IMR-90 (cell line): ENCODE results near the gene EXT2. TPM values are rescaled to one million over a fixed set of nuclear protein-coding genes. Genes with fewer than 3 reads are reported as not detected.

ENCODE experiments used
- ATAC-seq: fragments of 200-7000 bp; cut with Tn5 transposase; 2 replicates; pipeline ENCODE4 v1.9.1; 2020; ENCODE audit warnings: low read depth, mild to moderate bottlenecking, moderate library complexity
- BruUV-seq: library from RNA; stranded (reverse); fragments of 400-500 nt; replicated peaks from 2 replicates; lab custom pipeline; 2021; lab: Mats Ljungman, UMichigan
- CTCF ChIA-PET: fragments of 300-600 bp; formaldehyde crosslinking; extraction: SDS; loops from one replicate; lab custom pipeline; 2021; ENCODE audit warnings: antibody characterized with exemption; lab: Yijun Ruan, JAX
- POLR2A ChIA-PET: fragments of 300-600 bp; sonication (Branson Sonifier 250); formaldehyde crosslinking; loops from one replicate; lab custom pipeline; 2022; ENCODE audit warnings: antibody characterized with exemption; ENCODE audit not compliant: unreplicated experiment; lab: Charles Lee
- DNase-seq: peaks from one replicate; pipeline ENCODE4 v3.0.0; 2013
- H2AFZ ChIP-seq: replicated peaks from 2 replicates; pipeline ENCODE3; 2013; ENCODE audit warnings: low read length, mild to moderate bottlenecking; ENCODE audit not compliant: poor library complexity
- H2AK5ac ChIP-seq: 2 replicates; pipeline ENCODE4 v1.6.1; 2013; ENCODE audit warnings: low read depth, low read length, inconsistent platforms
- H2AK9ac ChIP-seq: replicated peaks from 2 replicates; pipeline ENCODE3; 2013; ENCODE audit warnings: mild to moderate bottlenecking, low read depth, low read length, moderate library complexity; ENCODE audit not compliant: poor library complexity
- H2BK120ac ChIP-seq: 2 replicates; pipeline ENCODE4 v1.6.1; 2013; ENCODE audit warnings: low read depth, low read length, inconsistent platforms
- H2BK15ac ChIP-seq: 3 replicates; pipeline ENCODE4 v1.6.1; 2013; ENCODE audit warnings: low read depth, low read length, inconsistent platforms
- H2BK20ac ChIP-seq: 2 replicates; pipeline ENCODE4 v1.6.1; 2013; ENCODE audit warnings: low read depth, mild to moderate bottlenecking, inconsistent platforms, low read length, moderate library complexity
- H2BK5ac ChIP-seq: 2 replicates; pipeline ENCODE4 v1.6.1; 2013; ENCODE audit warnings: mild to moderate bottlenecking, low read depth, low read length, inconsistent platforms; ENCODE audit not compliant: poor library complexity, severe bottlenecking
- H3K14ac ChIP-seq: replicated peaks from 2 replicates; pipeline ENCODE4 v1.6.1; 2013; ENCODE audit warnings: low read depth, low read length, inconsistent platforms
- H3K18ac ChIP-seq: 2 replicates; pipeline ENCODE4 v1.6.1; 2013; ENCODE audit warnings: low read depth, low read length, control low read depth
- H3K23ac ChIP-seq: 2 replicates; pipeline ENCODE4 v1.6.1; 2013; ENCODE audit warnings: low read depth, low read length, inconsistent platforms
- H3K27ac ChIP-seq: 2 replicates; pipeline ENCODE4 v1.5.1; 2013; ENCODE audit warnings: mild to moderate bottlenecking, control low read depth, low read length; ENCODE audit not compliant: insufficient read depth
- H3K27me3 ChIP-seq: 2 replicates; pipeline ENCODE4 v1.6.1; 2013; ENCODE audit warnings: low read length; ENCODE audit not compliant: control insufficient read depth, insufficient read depth
- H3K36me3 ChIP-seq: 2 replicates; pipeline ENCODE4 v1.6.1; 2013; ENCODE audit warnings: low read length, mixed read lengths; ENCODE audit not compliant: control insufficient read depth, insufficient read depth
- H3K4ac ChIP-seq: 2 replicates; pipeline ENCODE4 v1.6.1; 2013; ENCODE audit warnings: low read depth, low read length, inconsistent platforms
- H3K4me1 ChIP-seq: 2 replicates; pipeline ENCODE4 v1.6.1; 2013; ENCODE audit warnings: low read length, mixed read lengths; ENCODE audit not compliant: control insufficient read depth, insufficient read depth
- H3K4me2 ChIP-seq: 2 replicates; pipeline ENCODE4 v1.6.1; 2013; ENCODE audit warnings: low read depth, mild to moderate bottlenecking, control low read depth, low read length, moderate library complexity
- H3K4me3 ChIP-seq: 2 replicates; pipeline ENCODE4 v1.5.1; 2013; ENCODE audit warnings: low read depth, mild to moderate bottlenecking, control low read depth, low read length, moderate library complexity; ENCODE audit not compliant: insufficient read depth
- H3K56ac ChIP-seq: 2 replicates; pipeline ENCODE4 v1.6.1; 2013; ENCODE audit warnings: low read length, inconsistent platforms; ENCODE audit not compliant: insufficient read depth; ENCODE audit errors: extremely low read depth
- H3K79me1 ChIP-seq, 2 experiments: 2 replicates each; pipeline ENCODE4 v1.6.1; 2013; ENCODE audit warnings: low read length in 2 of 2, inconsistent platforms in 1 of 2, low read depth in 1 of 2
- H3K9ac ChIP-seq: 2 replicates; pipeline ENCODE4 v1.6.1; 2013; ENCODE audit warnings: low read depth, low read length, control low read depth
- H3K9me1 ChIP-seq: 2 replicates; pipeline ENCODE4 v1.6.1; 2013; ENCODE audit warnings: low read length, inconsistent platforms; ENCODE audit not compliant: insufficient read depth
- H3K9me3 ChIP-seq: 2 replicates; pipeline ENCODE4 v1.6.1; 2013; ENCODE audit warnings: low read length; ENCODE audit not compliant: control insufficient read depth, insufficient read depth
- H4K20me1 ChIP-seq: 2 replicates; pipeline ENCODE4 v1.6.1; 2013; ENCODE audit warnings: low read length, inconsistent platforms; ENCODE audit not compliant: insufficient read depth
- H4K5ac ChIP-seq: 2 replicates; pipeline ENCODE4 v1.6.1; 2013; ENCODE audit warnings: mild to moderate bottlenecking, low read depth, low read length, control low read depth
- H4K8ac ChIP-seq, 2 experiments: 2 replicates each; pipeline ENCODE4 v1.6.1; 2013; ENCODE audit warnings: low read depth in 2 of 2, low read length in 2 of 2, control low read depth in 1 of 2, inconsistent platforms in 1 of 2
- H4K91ac ChIP-seq: 2 replicates; pipeline ENCODE4 v1.6.1; 2013; ENCODE audit warnings: low read depth, low read length, inconsistent platforms; ENCODE audit not compliant: insufficient read depth
- CEBPB ChIP-seq: IDR thresholded peaks from 2 replicates; pipeline ENCODE4 v1.6.1; 2012; ENCODE audit warnings: low read depth, low read length, improper control_type of control experiment
- CHD1 ChIP-seq: IDR thresholded peaks from 2 replicates; pipeline ENCODE4 v1.6.1; 2012; ENCODE audit warnings: low read depth, low read length, improper control_type of control experiment
- FOS ChIP-seq: fragments of 150-350 bp; IDR thresholded peaks from 2 replicates; pipeline ENCODE4 v1.6.1; 2016; ENCODE audit warnings: low read depth, low read length
- MAZ ChIP-seq: IDR thresholded peaks from 2 replicates; pipeline ENCODE4 v1.6.1; 2012; ENCODE audit warnings: low read depth, mild to moderate bottlenecking, low read length, improper control_type of control experiment, moderate library complexity, borderline replicate concordance
- MXI1 ChIP-seq: IDR thresholded peaks from 2 replicates; pipeline ENCODE4 v1.6.1; 2012; ENCODE audit warnings: low read depth, mild to moderate bottlenecking, low read length, moderate library complexity, borderline replicate concordance
- NFE2L2 ChIP-seq: fragments of 150-350 bp; IDR thresholded peaks from 2 replicates; pipeline ENCODE4 v1.6.1; 2016; ENCODE audit warnings: low read depth, mild to moderate bottlenecking, low read length
- RAD21 ChIP-seq: IDR thresholded peaks from 2 replicates; pipeline ENCODE4 v1.6.1; 2012; ENCODE audit warnings: low read length, improper control_type of control experiment
- RCOR1 ChIP-seq: IDR thresholded peaks from 2 replicates; pipeline ENCODE4 v1.6.1; 2012; ENCODE audit warnings: mild to moderate bottlenecking, low read length, improper control_type of control experiment; ENCODE audit not compliant: insufficient replicate concordance
- RFX5 ChIP-seq: IDR thresholded peaks from 2 replicates; pipeline ENCODE4 v1.8.0; 2012; ENCODE audit warnings: low read depth, mild to moderate bottlenecking, low read length, moderate library complexity
- whole genome bisulfite sequencing, 2 experiments: methylation state at CpG; one replicate each; pipeline versions ENCODE4 v1.1.5 to v1.1.7; 2013; ENCODE audit warnings: missing lambda C conversion rate in 2 of 2; ENCODE audit not compliant: insufficient read length in 1 of 2; ENCODE audit errors: extremely low coverage in 2 of 2; 5-methylcytosine and 5-hydroxymethylcytosine counted together
- dilution Hi-C: fragments of 300-500 bp; cut with HindIII; formaldehyde crosslinking; loops from one replicate; pipeline ENCODE4 v1.14.3; 2018; ENCODE audit warnings: low sequenced_read_pairs; ENCODE audit not compliant: unreplicated experiment
- in situ Hi-C: fragments of 300-500 bp; cut with MboI; formaldehyde crosslinking; loops from 3 replicates; pipeline ENCODE4 v1.14.3; 2019; ENCODE audit warnings: low sequenced_read_pairs, inconsistent platforms, mixed read lengths
- intact Hi-C: fragments of 100-400 bp; cut with micrococcal nuclease; formaldehyde crosslinking; loops from 2 replicates; pipeline ENCODE4 v1.10.0; 2022
- polyA plus RNA-seq, 3 experiments: library from polyadenylated mRNA; depleted of rRNA; stranded (reverse); fragments of >200 nt; gene quantifications; 2 replicates each; pipeline ENCODE4 v1.2.3, GENCODE V29; 2012; ENCODE audit warnings: low replicate concordance in 1 of 3
- total RNA-seq: library from RNA; depleted of rRNA; stranded (reverse); fragments of >200 nt; gene quantifications from 2 replicates; pipeline ENCODE4 v1.2.3, GENCODE V29; 2012
- TF ChIP-seq, protein P1 (sequence below): fragments of 150-350 bp; IDR thresholded peaks from 2 replicates; pipeline ENCODE4 v1.6.1; 2016; ENCODE audit warnings: low read depth, mild to moderate bottlenecking, low read length, moderate library complexity, borderline replicate concordance
- TF ChIP-seq, protein P2 (sequence below): conservative IDR thresholded peaks from 2 replicates; pipeline ENCODE4 v1.5.1; 2012; ENCODE audit warnings: mild to moderate bottlenecking, low read depth, low read length, improper control_type of control experiment

EXT2 gene
- total and polyA plus RNA-seq, 2 of the 4 experiments (the other 2 are of a cell fraction), result 75.0 to 85.3 TPM

DNA sequence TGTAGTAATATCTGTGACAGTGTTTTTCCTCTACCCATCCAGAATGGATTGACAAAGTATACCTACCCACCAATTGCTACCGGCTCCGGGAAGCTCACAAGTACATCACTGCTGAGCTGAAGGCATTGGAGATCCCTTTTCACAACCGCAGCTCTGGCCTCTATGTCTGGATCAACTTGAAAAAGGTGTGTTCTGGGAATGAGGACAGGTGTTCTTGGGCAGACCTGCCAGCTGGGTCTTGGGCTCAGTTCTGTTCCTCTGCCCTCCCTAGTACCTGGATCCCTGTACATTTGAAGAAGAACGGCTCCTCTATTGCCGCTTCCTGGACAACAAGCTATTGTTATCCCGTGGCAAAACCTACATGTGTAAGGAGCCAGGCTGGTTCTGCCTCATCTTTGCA, 37.2 kb upstream of the EXT2 start:
- WGBS, 2 experiments, result no CpG with 5 or more reads among the region's 6 CpGs

More for the DNA sequence above, 37.2 kb upstream of the EXT2 start:
- TF ChIP-seq RFX5, result no peak
- TF ChIP-seq RCOR1, result no peak
- no peak for TF ChIP-seq MAZ
- TF ChIP-seq FOS, result no peak
- TF ChIP-seq, protein P1, sequence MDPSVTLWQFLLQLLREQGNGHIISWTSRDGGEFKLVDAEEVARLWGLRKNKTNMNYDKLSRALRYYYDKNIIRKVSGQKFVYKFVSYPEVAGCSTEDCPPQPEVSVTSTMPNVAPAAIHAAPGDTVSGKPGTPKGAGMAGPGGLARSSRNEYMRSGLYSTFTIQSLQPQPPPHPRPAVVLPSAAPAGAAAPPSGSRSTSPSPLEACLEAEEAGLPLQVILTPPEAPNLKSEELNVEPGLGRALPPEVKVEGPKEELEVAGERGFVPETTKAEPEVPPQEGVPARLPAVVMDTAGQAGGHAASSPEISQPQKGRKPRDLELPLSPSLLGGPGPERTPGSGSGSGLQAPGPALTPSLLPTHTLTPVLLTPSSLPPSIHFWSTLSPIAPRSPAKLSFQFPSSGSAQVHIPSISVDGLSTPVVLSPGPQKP, result no peak
- no peak for TF ChIP-seq RAD21
- no peak for TF ChIP-seq CEBPB
- TF ChIP-seq CHD1, result no peak
- TF ChIP-seq NFE2L2, result no peak
- TF ChIP-seq MXI1, result no peak
- TF ChIP-seq, protein P2, sequence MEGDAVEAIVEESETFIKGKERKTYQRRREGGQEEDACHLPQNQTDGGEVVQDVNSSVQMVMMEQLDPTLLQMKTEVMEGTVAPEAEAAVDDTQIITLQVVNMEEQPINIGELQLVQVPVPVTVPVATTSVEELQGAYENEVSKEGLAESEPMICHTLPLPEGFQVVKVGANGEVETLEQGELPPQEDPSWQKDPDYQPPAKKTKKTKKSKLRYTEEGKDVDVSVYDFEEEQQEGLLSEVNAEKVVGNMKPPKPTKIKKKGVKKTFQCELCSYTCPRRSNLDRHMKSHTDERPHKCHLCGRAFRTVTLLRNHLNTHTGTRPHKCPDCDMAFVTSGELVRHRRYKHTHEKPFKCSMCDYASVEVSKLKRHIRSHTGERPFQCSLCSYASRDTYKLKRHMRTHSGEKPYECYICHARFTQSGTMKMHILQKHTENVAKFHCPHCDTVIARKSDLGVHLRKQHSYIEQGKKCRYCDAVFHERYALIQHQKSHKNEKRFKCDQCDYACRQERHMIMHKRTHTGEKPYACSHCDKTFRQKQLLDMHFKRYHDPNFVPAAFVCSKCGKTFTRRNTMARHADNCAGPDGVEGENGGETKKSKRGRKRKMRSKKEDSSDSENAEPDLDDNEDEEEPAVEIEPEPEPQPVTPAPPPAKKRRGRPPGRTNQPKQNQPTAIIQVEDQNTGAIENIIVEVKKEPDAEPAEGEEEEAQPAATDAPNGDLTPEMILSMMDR, result no peak
- Histone ChIP-seq H3K4me2 (no peak overlapping the region), H2AK9ac (no peak overlapping the region), H3K4me1 (no peaks in the 10 kb centered on the region), H3K18ac (no peak overlapping the region), H3K27me3 (peaks cover 22% of the 10 kb centered on the region), H3K9ac (no peak overlapping the region), H3K56ac (no peak overlapping the region), H2BK15ac (no peak overlapping the region), H2BK5ac (no peak overlapping the region), H2BK120ac (no peak overlapping the region), H4K8ac (no peak overlapping the region), H2BK20ac (no peak overlapping the region), H2AK5ac (no peak overlapping the region), H3K27ac (no peak overlapping the region), H3K4ac (no peak overlapping the region), H4K91ac (no peak overlapping the region), H3K79me1 (no peaks in the 10 kb centered on the region), H4K20me1 (no peaks in the 10 kb centered on the region), H2AFZ (no peak overlapping the region), H3K36me3 (no peaks in the 10 kb centered on the region), H3K23ac (no peak overlapping the region), H3K9me3 (no peaks in the 10 kb centered on the region), H3K9me1 (no peaks in the 10 kb centered on the region), H3K4me3 (no peak overlapping the region), H3K14ac (no peak overlapping the region), H4K5ac (no peak overlapping the region)
- dilution Hi-C loops, result no loop called here
- ChIA-PET CTCF (no interaction called here), POLR2A (no interaction called here)
- DNase-seq (no peak), ATAC-seq (no peak)
- in situ Hi-C loops, result no loop called here
- intact Hi-C loops, result no loop called here
- BruUV-seq, result no TSS peak
